NCI-H1930 (cell line): Measurements from ENCODE around the gene NRXN3.
"Not testable (repeated sequence)": the region's sequence is repeated elsewhere in the genome, so short reads cannot be mapped to it uniquely, and the experiment has no call there.

Source experiments
- DNase-seq, 2 experiments: peaks; one replicate each; lab custom pipeline; 2025; lab: John Stamatoyannopoulos, UW

Gene NRXN3

GRCh38 chr14:79062226-79062625, 892.1 kb downstream of the NRXN3 start:
- no peak for DNase-seq

DNA sequence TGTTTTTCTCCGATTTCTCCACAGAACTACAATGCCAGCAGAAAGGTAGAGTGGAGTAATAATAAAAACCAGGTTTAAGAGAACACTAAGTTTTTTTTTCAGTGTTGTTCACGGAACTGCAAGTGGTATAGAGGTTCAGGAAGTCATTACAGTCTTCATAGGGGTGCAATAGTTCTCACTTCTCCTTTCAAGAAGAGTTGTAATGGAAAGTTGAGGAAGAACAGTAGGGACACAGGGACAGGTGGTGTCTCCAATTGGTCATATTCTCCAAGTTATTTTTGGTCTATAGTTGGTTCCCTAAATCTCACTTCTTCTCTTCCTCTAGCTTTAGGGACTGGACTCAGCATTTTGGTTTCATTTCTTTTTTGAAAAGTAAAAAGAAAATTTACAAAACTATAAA, 894.0 kb downstream of the NRXN3 start:
- DNase-seq = no peak

GRCh38 chr14:79074510-79074909, 904.3 kb downstream of the NRXN3 start:
- no peak for DNase-seq

DNA sequence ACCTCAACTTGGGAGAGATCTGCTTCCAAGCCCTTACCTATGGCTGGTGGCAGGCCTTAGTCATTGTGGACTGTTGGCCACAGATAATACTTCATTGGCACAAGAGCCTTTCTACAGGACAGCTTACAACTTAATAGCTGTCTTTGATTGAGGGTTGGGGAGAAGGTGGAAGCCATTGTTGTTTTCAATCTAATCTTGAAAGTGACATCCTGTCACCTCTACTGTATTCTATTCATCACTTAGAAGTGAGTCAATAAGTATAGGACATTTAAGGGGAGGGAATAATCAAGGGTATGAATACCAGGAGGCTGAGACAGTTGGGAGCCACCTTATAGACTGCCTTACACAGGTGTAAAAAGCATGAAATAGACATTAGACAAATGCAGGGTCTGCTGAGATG, 906.3 kb downstream of the NRXN3 start:
- DNase-seq = no peak

DNA sequence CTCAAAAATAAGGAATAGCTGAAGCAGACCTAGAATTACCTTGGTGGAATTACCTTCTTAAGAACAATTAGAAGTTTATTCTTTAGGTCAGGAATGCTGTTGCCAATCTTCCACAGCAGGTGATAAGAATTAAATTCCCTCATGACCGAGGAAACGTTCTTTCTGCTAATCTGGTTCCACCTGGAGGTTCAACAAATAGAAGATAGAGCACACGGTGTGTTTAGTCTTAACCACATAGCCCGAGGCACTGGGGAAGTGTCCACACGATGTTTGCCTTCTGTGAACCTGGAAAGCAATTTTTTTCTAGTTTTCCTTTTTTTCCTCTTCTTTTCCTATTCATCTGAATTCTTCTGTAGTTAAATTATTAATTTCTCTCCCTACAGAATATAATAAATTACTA, 906.9 kb downstream of the NRXN3 start:
- peak; percentile 7 to 31 for DNase-seq

- no peak for DNase-seq
Measured at GRCh38 chr14:79080040-79080439, 909.9 kb downstream of the NRXN3 start.

- no peak for DNase-seq
Measured at GRCh38 chr14:79082883-79083282, 912.7 kb downstream of the NRXN3 start.

DNA sequence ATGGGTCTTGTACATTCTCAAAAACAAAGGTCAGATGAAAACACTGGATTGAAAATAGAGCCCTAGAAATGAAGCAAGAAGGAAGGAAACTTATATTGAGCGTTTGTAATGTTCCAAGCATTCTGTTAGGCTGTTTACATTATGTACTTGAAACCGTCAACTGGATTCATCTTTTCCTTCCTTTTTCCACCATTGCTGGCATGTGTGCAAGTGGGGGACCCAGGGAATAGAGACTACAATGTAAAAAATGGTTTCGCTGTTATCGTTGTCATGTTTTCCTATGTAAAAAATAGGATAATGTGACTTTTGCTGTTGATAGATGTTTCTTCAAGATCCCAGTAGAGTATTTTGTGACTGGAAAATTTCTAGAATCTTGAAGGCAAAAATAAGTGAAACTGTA, 913.2 kb downstream of the NRXN3 start:
- no peak for DNase-seq

DNA sequence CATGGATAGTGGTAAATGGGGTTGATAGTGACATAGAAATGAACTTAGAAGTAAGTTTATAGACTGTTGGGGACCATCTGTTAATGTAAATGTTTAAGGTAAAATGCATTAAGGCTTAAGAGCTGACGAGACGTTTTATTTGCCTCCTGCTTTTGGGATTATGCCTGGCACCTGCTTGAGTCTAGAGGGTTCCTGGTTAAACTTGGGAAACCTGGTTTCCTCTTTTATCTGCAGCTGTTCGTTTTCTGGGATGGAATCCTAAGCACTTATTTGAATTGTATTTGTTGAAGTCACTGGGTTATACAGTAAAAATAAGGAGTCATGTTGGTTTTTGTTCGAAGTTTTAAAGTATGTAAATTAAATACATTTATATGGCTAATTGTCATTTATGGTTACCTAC, 914.7 kb downstream of the NRXN3 start:
- no peak for DNase-seq

- no peak for DNase-seq
Measured at GRCh38 chr14:79089576-79089975, 919.4 kb downstream of the NRXN3 start.

- no peak for DNase-seq
Measured at GRCh38 chr14:79090641-79091180, 920.5 kb downstream of the NRXN3 start.

DNA sequence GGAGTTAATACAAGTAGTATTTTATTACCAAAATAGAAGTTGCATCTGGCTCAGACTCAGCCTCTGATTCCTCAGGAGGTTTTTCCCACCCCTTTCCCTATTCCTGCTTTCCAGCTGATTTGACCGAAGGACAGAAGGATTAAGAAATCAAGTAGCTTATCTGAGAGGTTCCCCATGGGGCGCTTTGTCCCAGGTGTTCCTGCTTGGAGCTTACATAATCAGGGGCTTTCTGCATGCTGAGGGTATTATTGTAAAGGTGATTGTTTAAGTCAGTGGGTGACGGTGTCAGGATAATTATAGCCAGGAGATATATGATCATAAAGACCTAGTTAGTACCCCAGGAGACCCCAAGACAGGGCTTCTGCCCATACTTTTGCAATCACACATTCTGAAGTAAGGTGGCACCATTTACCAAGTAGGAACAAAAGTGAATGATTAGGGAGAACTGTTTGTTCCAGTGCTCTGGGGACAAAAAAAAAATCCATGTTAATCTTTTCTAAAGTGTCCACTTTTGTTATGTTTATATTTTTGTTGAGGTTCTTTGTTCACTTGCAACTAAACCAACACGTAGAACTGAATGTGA, 921.3 kb downstream of the NRXN3 start:
- DNase-seq = no peak

GRCh38 chr14:79093531-79093930, 923.4 kb downstream of the NRXN3 start:
- DNase-seq = no peak

DNA sequence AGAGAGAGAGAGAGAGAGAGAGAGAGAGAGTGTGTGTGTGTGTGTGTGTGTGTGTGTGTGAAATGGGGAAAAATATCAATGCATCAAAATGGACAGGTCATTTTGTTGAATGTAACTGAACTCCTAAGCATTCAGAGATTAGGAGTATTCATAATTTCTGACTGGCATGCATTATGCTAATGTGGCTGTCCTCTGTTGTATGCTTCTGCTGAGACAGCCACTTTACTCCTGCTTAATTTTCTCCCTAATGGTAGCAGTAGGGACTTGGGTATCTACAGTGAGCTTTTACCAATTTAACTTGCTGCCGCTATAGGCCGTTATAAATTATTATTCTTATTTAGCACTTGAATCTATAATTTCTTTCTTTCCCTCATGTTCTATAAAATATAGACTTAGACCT, 924.8 kb downstream of the NRXN3 start:
- no peak for DNase-seq

DNA sequence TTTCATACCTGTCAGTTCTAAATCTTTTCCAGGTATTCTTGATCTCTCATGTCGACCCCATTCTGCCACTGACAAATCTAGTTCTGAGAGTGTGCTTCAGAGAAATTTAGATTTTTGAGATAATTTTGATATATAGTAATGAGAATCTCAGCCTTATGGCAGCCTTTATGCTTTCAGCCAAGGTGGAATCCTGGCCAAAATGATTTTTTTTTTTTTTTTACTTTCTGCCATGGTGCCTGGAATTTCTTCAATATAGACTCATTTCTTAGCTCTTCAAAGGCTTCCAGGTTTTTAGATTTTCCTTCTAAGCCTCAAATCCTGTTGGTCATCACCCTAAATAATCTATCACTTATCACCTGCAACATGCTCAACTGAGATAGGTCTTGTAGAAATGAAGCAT, 926.6 kb downstream of the NRXN3 start:
- no peak for DNase-seq

DNA sequence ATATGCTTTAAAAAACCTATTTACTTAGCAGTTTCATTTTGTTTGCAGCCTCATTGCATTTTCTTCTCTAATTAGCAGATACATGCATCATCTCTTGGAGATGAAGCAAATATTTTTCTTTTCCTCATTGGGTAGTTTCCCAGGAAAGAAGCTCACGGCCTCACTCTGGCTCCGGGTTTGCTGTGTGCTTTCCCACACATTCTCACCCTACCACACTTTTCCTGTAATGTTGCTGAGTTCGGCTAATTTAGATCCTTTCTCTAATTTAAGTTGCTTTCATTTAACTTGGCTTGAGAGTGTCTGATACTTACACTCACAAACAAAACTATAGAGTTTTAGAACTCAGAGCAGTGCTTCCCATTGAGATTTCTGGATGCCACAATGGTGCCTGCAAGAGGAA, 928.2 kb downstream of the NRXN3 start:
- DNase-seq = no peak

DNA sequence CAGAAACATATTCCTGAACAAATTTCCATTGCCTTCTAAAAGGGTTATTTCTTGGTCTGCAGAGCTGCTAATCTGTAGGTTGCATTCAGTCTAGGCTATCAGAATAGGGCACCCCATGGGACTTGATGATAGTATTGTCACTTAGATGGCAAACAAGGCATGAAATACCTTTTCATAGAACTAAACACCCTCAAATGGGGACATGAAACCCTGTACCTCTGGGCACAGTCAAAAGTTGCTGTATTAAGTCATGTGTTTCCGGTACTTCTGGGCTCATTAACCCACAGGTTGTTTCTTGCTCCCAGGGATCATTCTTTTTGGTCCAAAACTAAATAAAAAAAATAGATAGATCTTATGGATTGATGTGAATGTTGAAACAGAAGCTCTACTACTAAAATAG, 930.4 kb downstream of the NRXN3 start:
- no peak for DNase-seq

DNA sequence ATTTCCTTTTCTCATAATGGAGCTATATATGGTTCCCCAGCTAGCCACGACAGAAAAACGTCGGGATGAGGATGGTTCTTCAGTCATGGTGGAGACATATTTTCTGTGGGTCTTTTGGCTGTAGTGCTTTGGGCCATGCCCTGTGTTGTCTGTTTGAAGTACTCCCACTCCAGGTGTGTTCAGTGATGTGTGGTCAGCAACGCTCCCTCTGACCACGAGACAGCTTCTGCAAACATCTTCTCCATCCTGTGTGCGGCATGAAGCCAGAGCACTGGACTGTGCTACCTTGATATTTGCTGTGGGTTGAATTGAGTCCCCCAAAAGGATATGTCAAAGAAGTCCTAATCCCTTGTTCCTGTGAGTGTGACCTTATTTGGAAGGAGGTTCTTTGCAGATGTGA, 931.2 kb downstream of the NRXN3 start:
- no peak for DNase-seq

- DNase-seq = no peak
Measured at GRCh38 chr14:79103764-79104163, 933.6 kb downstream of the NRXN3 start.

DNA sequence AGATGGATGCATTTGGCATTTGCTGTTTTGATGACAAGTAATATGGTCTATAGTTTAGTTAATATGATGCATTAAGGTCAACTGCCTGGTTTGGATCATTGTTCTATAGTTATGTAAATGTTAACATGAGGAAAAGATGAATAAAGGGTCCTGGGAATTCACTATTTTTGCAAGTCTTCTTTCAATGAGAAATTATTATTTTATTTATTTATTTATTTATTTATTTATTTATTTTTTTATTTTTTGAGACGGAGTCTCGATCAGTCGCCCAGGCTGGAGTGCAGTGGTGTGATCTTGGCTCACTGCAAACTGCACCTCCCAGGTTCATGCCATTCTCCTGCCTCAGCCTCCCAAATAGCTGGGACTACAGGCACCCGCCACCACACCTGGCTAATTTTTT, 940.4 kb downstream of the NRXN3 start:
- not testable (repeated sequence) for DNase-seq

DNA sequence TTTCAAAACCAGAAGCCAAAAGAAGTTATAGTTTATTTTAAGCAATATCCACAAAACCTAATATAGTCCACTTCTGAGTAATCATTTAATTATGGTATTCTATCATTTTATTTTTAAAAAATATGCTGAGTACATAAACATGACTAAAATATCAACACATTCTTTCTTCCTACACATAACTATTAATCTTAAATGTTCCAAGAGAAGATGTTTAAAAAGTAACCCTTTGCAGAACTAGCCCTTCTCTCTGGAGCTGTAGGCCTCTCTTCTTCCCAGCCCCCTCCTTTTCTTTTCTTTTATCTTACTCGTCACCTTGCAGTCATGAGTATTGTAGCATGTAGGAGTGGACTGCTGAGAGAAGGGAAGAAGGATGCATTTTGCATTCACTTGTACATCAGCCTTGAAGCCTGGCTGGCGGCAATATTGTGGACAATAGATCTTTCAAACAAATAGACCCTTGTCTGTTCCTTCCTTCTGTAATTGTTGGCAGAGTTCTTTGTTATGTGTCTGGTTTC, 941.9 kb downstream of the NRXN3 start:
- DNase-seq = no peak

GRCh38 chr14:79117561-79117960, 947.4 kb downstream of the NRXN3 start:
- DNase-seq = no peak

GRCh38 chr14:79118291-79118690, 948.1 kb downstream of the NRXN3 start:
- DNase-seq = no peak

GRCh38 chr14:79134361-79134760, 964.2 kb downstream of the NRXN3 start:
- no peak for DNase-seq
